Stimulated activated CD4-positive, alpha-beta T cell treated with anti-CD3 and anti-CD28 coated beads, Interleukin-4, amount 100 ng/mL, for 4 hours (primary cell): ENCODE measurements around the gene ELF3.
"Not testable (repeated sequence)": the region's sequence is repeated elsewhere in the genome, so short reads cannot be mapped to it uniquely, and the experiment has no call there.

Experiments used
- DNase-seq, 2 experiments: peaks; one replicate each; pipeline ENCODE4 v3.0.0-alpha.2; 2020

Gene ELF3

GRCh38 chr1:202036595-202037387, 26.4 kb downstream of the ELF3 start:
- no peak for DNase-seq

- no peak for DNase-seq
These were observed 27.4 kb downstream of the ELF3 start for GRCh38 chr1:202037706-202038296.

- DNase-seq: no peak
These were observed 28.4 kb downstream of the ELF3 start for GRCh38 chr1:202038688-202039346.

- DNase-seq: no peak
These were observed 35.3 kb downstream of the ELF3 start for GRCh38 chr1:202045705-202046104.

GRCh38 chr1:202046227-202046626, 35.8 kb downstream of the ELF3 start:
- DNase-seq: no peak

GRCh38 chr1:202046748-202047708, 36.6 kb downstream of the ELF3 start:
- no peak for DNase-seq

- no peak for DNase-seq
These were observed 37.6 kb downstream of the ELF3 start for GRCh38 chr1:202047977-202048376.

GRCh38 chr1:202049129-202049528, 38.7 kb downstream of the ELF3 start:
- DNase-seq: no peak

GRCh38 chr1:202054094-202054493, 43.7 kb downstream of the ELF3 start:
- no peak for DNase-seq

GRCh38 chr1:202054673-202055072, 44.3 kb downstream of the ELF3 start:
- not testable (repeated sequence) for DNase-seq

GRCh38 chr1:202056644-202057334, 46.4 kb downstream of the ELF3 start:
- no peak for DNase-seq

- not testable (repeated sequence) for DNase-seq
These were observed 46.9 kb downstream of the ELF3 start for GRCh38 chr1:202057335-202057704.

- DNase-seq: no peak
These were observed 47.9 kb downstream of the ELF3 start for GRCh38 chr1:202058001-202058908.

- DNase-seq: no peak
These were observed 50.7 kb downstream of the ELF3 start for GRCh38 chr1:202061055-202061454.

- not testable (repeated sequence) for DNase-seq
These were observed 51.4 kb downstream of the ELF3 start for GRCh38 chr1:202061787-202062186.

- not testable (repeated sequence) for DNase-seq
These were observed 52.2 kb downstream of the ELF3 start for GRCh38 chr1:202062636-202063035.

- no peak for DNase-seq
These were observed 52.7 kb downstream of the ELF3 start for GRCh38 chr1:202063093-202063492.

GRCh38 chr1:202064889-202065312, 54.5 kb downstream of the ELF3 start:
- not testable (repeated sequence) for DNase-seq
